ENCODE results near the gene STK36.
A peak's percentile ranks its signal among the peaks of the same experiment; 100 is the strongest.

The STK36 gene

DNA sequence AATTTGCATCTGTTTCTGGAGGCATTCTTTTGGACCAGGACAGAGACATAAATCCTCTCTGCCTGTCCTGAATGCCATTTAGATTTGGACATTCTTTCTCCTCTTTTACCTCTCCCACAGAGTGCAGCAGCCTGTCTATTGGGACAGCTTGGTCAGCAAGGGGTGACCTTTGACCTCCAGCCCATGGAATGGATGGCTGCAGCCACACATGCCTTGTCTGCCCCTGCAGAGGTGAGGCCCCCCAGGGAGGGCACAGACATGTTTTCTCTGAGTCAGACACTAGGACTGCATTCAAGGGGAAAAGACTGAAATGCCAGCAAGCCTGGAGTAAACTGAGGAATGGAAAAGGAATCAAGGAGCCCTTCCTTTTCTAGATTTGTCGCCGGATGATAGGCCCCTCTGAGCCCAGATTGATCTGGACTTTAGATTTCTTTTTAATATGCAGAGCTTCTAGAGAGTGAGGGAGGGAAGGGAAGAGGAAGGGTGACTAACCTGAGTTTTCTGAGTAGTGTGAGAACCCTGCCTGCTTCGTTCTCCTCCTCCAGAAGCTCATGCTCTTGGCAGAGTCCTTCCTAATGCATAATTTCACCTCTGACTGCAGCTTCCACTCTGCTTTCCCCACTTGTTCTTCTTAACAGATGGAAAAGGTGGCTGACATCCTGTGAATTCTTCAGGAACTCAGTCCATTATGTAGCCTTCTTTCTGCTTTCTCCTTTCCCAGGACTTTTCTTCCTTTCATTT lies 22.7 kb downstream of the STK36 start:
- H3K4me1 Mint-ChIP-seq (ENCODE audit: low read depth): no peaks in the 10 kb centered on the region
- no peaks in the 10 kb centered on the region for H3K27me3 Mint-ChIP-seq
- no peaks in the 10 kb centered on the region for H3K9me3 Mint-ChIP-seq
- no peak overlapping the region for H3K27ac Mint-ChIP-seq
- no peak overlapping the region for H3K4me3 Mint-ChIP-seq
- peaks cover 9% of the 10 kb centered on the region for H3K36me3 Mint-ChIP-seq (ENCODE audit: low read depth)

DNA sequence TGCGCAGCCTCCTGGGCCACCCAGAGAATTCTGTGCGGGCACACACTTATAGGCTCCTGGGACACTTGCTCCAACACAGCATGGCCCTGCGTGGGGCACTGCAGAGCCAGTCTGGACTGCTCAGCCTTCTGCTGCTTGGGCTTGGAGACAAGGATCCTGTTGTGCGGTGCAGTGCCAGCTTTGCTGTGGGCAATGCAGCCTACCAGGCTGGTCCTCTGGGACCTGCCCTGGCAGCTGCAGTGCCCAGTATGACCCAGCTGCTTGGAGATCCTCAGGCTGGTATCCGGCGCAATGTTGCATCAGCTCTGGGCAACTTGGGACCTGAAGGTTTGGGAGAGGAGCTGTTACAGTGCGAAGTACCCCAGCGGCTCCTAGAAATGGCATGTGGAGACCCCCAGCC lies 27.0 kb downstream of the STK36 start:
- H3K36me3 Mint-ChIP-seq (ENCODE audit: low read depth): peaks cover 8% of the 10 kb centered on the region
- no peak overlapping the region for H3K4me3 Mint-ChIP-seq
- H3K27me3 Mint-ChIP-seq: no peaks in the 10 kb centered on the region
- H3K4me1 Mint-ChIP-seq (ENCODE audit: low read depth): no peaks in the 10 kb centered on the region
- no peak overlapping the region for H3K27ac Mint-ChIP-seq
- no peaks in the 10 kb centered on the region for H3K9me3 Mint-ChIP-seq

DNA sequence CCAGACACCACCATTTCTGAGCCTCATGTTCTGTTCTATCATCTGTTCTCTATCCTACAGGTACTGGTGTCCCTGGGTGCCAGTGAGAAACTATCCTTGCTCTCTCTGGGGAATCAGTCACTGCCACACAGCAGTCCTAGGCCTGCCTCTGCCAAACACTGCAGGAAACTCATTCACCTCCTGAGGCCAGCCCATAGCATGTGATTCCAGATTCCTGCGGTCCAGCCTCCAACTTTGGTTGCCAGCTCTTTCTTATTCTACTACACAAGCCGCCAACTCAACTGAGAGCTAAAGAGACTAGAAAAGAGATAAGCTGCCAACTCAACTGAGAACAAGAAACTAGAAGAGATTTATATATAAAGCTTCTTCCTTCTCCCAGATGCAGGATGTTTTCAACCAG lies 29.9 kb downstream of the STK36 start:
- no peak overlapping the region for H3K4me3 Mint-ChIP-seq
- H3K9me3 Mint-ChIP-seq: no peaks in the 10 kb centered on the region
- H3K4me1 Mint-ChIP-seq (ENCODE audit: low read depth): no peaks in the 10 kb centered on the region
- H3K27me3 Mint-ChIP-seq: no peaks in the 10 kb centered on the region
- no peak overlapping the region for H3K27ac Mint-ChIP-seq
- H3K36me3 Mint-ChIP-seq (ENCODE audit: low read depth): peaks cover 8% of the 10 kb centered on the region

DNA sequence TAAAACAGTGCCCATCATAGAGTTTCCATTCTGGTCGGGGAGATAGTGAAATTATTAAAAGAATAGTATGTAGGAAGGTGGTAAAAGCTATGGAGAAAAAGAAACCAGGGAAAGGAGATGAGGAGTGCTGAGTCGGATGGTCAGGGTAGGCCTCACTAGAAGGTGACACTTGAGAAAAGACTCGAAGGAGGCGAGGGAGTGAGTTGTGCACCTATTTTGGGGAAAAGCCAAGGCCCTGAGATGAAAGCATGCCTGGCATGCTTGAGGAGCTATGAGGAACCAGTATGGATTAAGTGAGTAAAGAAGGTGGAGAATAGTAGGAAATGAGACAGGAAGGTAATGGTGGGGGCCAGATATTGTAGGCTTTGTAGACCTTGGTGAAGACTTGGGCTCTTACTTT lies 31.5 kb downstream of the STK36 start:
- no peaks in the 10 kb centered on the region for H3K27me3 Mint-ChIP-seq
- H3K36me3 Mint-ChIP-seq (ENCODE audit: low read depth): peaks cover 8% of the 10 kb centered on the region
- H3K27ac Mint-ChIP-seq: no peak overlapping the region
- no peaks in the 10 kb centered on the region for H3K4me1 Mint-ChIP-seq (ENCODE audit: low read depth)
- H3K4me3 Mint-ChIP-seq: no peak overlapping the region
- H3K9me3 Mint-ChIP-seq: no peaks in the 10 kb centered on the region

DNA sequence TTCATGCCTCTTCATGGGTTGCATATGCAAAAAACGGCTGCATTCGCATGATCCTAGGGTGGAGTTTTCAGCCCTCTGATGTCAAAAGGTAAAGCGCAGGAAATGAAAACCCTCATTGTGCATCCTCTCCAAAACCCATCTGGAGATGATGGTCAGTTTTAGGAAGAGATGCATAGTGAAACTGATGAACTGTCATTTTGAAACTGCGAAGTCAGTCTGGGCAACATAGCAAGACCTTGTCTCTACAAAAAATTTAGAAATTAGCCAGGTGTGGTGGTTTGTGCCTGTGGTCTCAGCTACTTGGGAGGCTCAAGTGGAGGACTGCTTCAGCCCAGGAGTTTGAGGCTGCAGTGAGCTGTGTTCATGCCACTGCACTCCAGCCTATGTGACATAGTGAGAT lies 36.2 kb downstream of the STK36 start:
- Mint-ChIP-seq H3K27ac (no peak overlapping the region), H3K27me3 (no peaks in the 10 kb centered on the region), H3K4me3 (no peak overlapping the region), H3K36me3 (ENCODE audit: low read depth) (peaks cover 4% of the 10 kb centered on the region), H3K9me3 (no peaks in the 10 kb centered on the region), H3K4me1 (ENCODE audit: low read depth) (peaks cover 13% of the 10 kb centered on the region)

DNA sequence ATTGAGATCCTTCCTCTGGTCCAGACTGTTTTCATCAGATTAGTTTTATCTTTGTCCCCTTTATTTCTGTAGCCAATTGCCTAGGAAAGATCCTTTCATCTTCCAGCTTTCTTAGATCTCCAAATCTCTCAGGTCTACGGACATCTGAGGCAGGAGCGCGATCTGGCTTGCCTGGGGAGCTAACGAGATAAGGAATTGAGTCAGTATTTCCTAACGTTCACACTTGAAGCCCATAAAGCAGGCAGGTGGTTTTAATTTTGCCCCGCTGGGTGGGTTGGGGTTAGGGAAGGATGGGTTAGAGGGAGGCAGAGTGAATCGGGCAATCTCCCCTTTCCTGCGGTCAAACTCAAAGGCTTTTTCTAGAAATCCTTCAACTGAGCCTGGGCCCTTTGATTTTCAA lies 38.0 kb downstream of the STK36 start:
- Mint-ChIP-seq H3K27ac (peak overlapping the region; percentile 0), H3K4me3 (no peak overlapping the region), H3K36me3 (ENCODE audit: low read depth) (peaks cover 4% of the 10 kb centered on the region), H3K27me3 (no peaks in the 10 kb centered on the region), H3K4me1 (ENCODE audit: low read depth) (peaks cover 21% of the 10 kb centered on the region), H3K9me3 (no peaks in the 10 kb centered on the region)

DNA sequence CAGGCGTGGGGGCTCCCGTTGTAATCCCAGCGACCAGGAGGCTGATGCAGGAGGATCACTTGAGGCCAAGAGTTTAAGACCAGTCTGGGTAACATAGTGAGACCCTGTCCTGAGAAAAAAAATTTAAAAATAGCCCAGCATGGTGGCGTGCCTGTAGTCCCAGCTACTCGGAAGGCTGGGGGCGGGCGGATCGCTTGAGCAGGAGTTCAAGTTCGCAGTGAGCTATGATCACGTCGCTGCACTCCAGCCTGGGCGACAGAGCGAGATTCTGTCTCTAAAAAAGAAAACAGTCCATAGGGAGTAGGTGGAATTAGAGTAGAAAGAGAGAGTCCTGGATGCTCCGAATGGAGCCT lies 38.4 kb downstream of the STK36 start:
- Mint-ChIP-seq H3K36me3 (ENCODE audit: low read depth) (peaks cover 4% of the 10 kb centered on the region), H3K4me3 (peak overlapping the region; percentile 94), H3K9me3 (no peaks in the 10 kb centered on the region), H3K27ac (peak overlapping the region; percentile 86), H3K27me3 (no peaks in the 10 kb centered on the region), H3K4me1 (ENCODE audit: low read depth) (peaks cover 21% of the 10 kb centered on the region)

DNA sequence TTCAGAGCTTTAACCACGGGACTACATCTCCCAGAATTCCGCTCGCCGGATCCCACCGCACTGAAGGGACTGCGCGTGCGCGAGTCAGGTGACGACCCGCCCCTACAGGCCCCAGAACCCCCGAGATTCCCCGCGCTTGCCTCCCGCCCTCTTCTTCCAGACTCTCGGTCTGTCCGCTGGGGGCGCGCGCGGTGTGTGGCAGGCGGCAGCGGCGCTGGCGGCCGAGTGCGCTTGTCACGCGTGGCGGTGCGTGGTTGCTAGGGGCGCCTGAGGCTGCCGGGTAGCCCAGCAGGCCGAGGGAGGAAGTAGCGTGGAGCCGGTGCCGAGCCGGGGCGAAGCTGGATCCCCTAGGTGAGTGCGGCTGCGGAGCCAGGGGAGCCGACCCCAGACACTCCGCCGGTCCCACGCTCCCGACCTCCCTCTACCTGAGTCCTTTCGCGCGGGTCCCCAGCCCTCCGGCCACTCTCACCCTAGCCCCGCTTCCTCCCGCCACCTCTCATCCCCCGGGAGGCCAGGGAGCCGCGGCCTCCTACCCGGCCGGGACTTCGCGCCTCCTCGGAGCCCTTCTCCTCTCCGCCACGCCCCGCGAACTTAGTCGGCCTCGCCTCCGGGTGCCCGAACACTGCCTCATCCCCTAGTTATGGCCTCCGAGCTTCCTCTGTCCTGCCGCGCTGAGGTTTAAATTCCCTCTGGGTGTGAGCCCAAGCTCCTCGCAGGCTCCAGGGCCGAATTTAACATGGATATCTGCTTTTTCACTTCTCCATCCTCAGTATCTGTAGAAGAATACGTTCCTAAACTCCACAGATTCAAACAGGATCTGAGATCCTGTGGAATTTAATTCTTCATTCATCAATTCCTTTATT lies 39.0 kb downstream of the STK36 start, which contains the start of gene TTLL4:
Gene TTLL4 (plus strand): TSS at position 149 of the 863 bp plus-strand sequence. CDS start 26,842 bp downstream, outside the sequence.
- Mint-ChIP-seq H3K27ac (peak within 1 kb of the TSS; percentile 86), H3K4me3 (peak within 1 kb of the TSS; percentile 94), H3K36me3 (ENCODE audit: low read depth) (peaks cover 7% of the 10 kb centered on the region), H3K4me1 (ENCODE audit: low read depth) (peaks cover 21% of the 10 kb centered on the region), H3K9me3 (no peaks in the 10 kb centered on the region), H3K27me3 (no peaks in the 10 kb centered on the region)

DNA sequence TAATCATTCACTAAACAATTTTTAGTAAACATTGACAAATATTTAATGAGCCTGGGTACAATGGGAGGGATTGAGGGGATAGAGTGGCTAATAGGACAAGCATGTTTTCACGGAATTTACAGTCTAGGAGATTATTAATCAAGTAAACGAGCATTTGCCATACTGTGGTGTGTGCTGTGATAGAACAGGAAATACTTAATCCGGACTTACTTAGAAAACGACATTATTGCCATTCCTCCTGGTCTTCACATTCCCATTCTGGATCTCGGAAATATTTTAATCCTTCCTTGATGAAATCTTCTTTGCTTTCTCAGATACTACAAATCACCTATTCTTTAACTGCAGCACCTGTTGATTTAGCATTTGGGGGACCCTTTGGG lies 39.7 kb downstream of the STK36 start:
- peak overlapping the region; percentile 94 for H3K4me3 Mint-ChIP-seq
- peaks cover 21% of the 10 kb centered on the region for H3K4me1 Mint-ChIP-seq (ENCODE audit: low read depth)
- H3K36me3 Mint-ChIP-seq (ENCODE audit: low read depth): peaks cover 9% of the 10 kb centered on the region
- no peaks in the 10 kb centered on the region for H3K9me3 Mint-ChIP-seq
- peak overlapping the region; percentile 86 for H3K27ac Mint-ChIP-seq
- no peaks in the 10 kb centered on the region for H3K27me3 Mint-ChIP-seq

DNA sequence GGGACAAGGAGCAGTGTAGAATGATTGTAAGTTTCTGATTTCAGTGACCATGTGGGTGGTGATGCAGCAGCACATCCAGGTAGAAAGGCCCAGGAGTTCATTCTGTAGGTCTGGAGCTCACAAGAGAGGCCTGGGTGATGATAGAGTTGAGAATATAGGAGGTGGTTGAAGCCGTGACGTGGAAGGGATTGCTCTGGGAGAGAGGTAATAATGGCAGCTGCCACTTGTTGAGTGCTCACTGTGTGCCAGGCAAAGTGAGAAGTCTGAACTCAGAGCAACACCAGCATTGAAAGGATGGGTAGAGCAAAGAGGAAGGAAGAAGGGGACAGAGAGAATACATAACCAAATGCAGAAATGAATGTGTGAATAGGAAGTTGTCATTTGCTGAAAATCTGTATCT lies 42.0 kb downstream of the STK36 start:
- peaks cover 14% of the 10 kb centered on the region for H3K36me3 Mint-ChIP-seq (ENCODE audit: low read depth)
- no peaks in the 10 kb centered on the region for H3K9me3 Mint-ChIP-seq
- H3K4me1 Mint-ChIP-seq (ENCODE audit: low read depth): peaks cover 31% of the 10 kb centered on the region
- H3K27me3 Mint-ChIP-seq: no peaks in the 10 kb centered on the region
- H3K27ac Mint-ChIP-seq: no peak overlapping the region
- no peak overlapping the region for H3K4me3 Mint-ChIP-seq

DNA sequence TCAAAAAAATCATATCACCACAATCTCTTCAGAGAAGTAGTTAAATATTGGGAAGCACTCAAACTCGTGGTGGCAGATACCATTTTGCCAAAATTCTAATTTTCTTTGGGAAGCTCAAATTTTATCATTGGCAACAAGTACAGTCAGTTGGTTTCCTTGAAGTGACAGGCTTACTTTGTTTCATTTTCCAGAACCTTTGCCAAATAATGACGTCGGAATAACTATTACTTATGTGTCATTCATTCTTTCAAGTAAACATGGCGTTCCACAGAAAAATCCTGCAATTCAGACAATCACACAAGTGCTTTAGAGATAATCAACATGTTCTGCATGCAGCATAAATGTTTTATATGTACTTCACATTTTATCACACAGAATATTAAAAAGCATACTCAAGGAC lies 44.2 kb downstream of the STK36 start:
- Mint-ChIP-seq H3K9me3 (no peaks in the 10 kb centered on the region), H3K36me3 (ENCODE audit: low read depth) (peaks cover 27% of the 10 kb centered on the region), H3K4me1 (ENCODE audit: low read depth) (peaks cover 30% of the 10 kb centered on the region), H3K4me3 (no peak overlapping the region), H3K27me3 (no peaks in the 10 kb centered on the region), H3K27ac (no peak overlapping the region)

DNA sequence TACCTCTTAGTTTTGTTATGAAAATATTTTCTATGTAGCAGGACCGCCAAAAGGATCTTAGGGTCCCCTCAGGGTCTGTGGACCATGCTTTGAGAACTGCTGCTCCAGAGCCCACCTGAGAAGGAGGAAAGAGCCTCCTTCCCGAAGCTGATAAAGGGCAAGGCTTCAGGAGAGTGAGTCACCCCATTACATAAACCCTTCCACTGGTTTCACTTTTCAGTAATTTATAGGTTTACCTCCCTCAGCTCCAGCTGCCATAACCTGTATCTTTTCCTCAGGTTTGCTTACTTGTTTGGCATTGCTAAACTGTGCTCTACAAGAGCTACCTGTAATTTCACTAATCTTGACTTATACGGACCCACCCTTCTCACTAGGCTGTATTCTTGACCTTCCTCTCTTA lies 45.4 kb downstream of the STK36 start:
- Mint-ChIP-seq H3K27me3 (no peaks in the 10 kb centered on the region), H3K4me1 (ENCODE audit: low read depth) (peaks cover 22% of the 10 kb centered on the region), H3K4me3 (no peak overlapping the region), H3K27ac (no peak overlapping the region), H3K9me3 (no peaks in the 10 kb centered on the region), H3K36me3 (ENCODE audit: low read depth) (peaks cover 23% of the 10 kb centered on the region)

DNA sequence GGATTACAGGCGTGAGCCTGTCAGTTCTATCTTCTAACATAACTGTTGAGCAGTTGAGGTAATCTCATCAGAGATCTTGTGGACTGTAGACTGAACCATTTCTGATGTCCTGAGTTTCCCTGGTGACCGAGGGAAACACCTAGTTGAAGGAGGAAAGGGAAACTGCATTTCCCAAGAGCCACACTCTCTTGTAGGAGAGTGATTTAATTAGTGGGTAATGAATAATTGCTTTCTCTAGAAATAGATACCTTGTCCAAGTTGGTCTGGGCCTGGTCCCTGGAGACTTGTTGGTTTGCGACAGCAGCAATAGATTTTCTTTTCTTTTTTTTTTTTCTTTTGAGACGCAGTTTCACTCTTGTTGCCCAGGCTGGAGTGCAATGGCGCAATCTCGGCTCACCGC lies 46.2 kb downstream of the STK36 start:
- no peak overlapping the region for H3K4me3 Mint-ChIP-seq
- H3K9me3 Mint-ChIP-seq: no peaks in the 10 kb centered on the region
- H3K27ac Mint-ChIP-seq: no peak overlapping the region
- H3K4me1 Mint-ChIP-seq (ENCODE audit: low read depth): peaks cover 29% of the 10 kb centered on the region
- H3K36me3 Mint-ChIP-seq (ENCODE audit: low read depth): peaks cover 23% of the 10 kb centered on the region
- H3K27me3 Mint-ChIP-seq: no peaks in the 10 kb centered on the region

DNA sequence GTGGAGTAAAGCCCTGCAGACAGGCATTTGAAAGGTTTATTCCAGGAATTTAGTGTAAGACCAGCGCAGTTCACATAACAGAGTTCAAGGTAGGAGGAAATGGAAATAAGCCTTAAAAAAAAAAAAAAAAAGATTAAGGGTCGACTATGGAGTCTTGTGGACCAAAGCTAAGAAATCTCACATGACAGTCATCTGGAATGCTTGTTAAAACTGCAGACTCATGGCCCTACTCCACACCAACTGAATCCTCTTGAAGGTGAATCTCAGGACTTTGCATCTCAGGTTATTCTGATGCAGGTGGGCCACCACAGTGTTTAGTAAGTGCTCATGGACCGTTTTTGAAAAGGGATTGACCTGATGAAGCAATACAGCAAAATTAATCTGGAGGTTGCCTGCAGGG lies 47.6 kb downstream of the STK36 start:
- Mint-ChIP-seq H3K4me3 (no peak overlapping the region), H3K27me3 (no peaks in the 10 kb centered on the region), H3K4me1 (ENCODE audit: low read depth) (peaks cover 27% of the 10 kb centered on the region), H3K9me3 (no peaks in the 10 kb centered on the region), H3K27ac (no peak overlapping the region), H3K36me3 (ENCODE audit: low read depth) (peaks cover 25% of the 10 kb centered on the region)

Measured in stimulated activated naive CD8-positive, alpha-beta T cell treated with anti-CD3 and anti-CD28 coated beads, Interleukin-15, Interleukin-2, amounts not matched to agents 100 ng/mL and 50 ng/mL, for 24 hours (primary cell).